Mesothelial cell of epicardium (in vitro differentiated cells): Measurements from ENCODE around the gene IL6ST. TPM values are rescaled to one million over a fixed set of nuclear protein-coding genes. Genes with fewer than 3 reads are reported as not detected.
"Not testable (repeated sequence)": the region's sequence is repeated elsewhere in the genome, so short reads cannot be mapped to it uniquely, and the experiment has no call there.

Source experiments
- DNase-seq, 2 experiments: peaks; one replicate each; pipeline ENCODE4 v3.0.0; 2021; ENCODE audit warnings: low spot score in 2 of 2; ENCODE audit not compliant: unreplicated experiment in 2 of 2
- H3K27ac Mint-ChIP-seq: 2 replicates; pipeline ENCODE4 v1.8.0; 2021; ENCODE audit warnings: mixed read lengths
- H3K27me3 Mint-ChIP-seq: 2 replicates; pipeline ENCODE4 v1.8.0; 2021; ENCODE audit warnings: low read depth, mixed read lengths
- H3K36me3 Mint-ChIP-seq: 2 replicates; pipeline ENCODE4 v1.8.0; 2021; ENCODE audit warnings: mixed read lengths
- H3K4me1 Mint-ChIP-seq: 2 replicates; pipeline ENCODE4 v1.8.0; 2021; ENCODE audit warnings: mixed read lengths
- H3K4me3 Mint-ChIP-seq: 2 replicates; pipeline ENCODE4 v1.8.0; 2021; ENCODE audit warnings: mild to moderate bottlenecking, moderate library complexity, mixed read lengths
- H3K9me3 Mint-ChIP-seq: 2 replicates; pipeline ENCODE4 v1.8.0; 2021; ENCODE audit warnings: mixed read lengths
- total RNA-seq: library from RNA; stranded (reverse); gene quantifications from 3 replicates; pipeline ENCODE4 v1.2.1, GENCODE V29; 2021
- TF ChIP-seq, protein P1 (sequence below): fragments of 200-600 bp; sonication (generic); IDR thresholded peaks from one replicate; pipeline ENCODE4 v1.5.0; 2021; ENCODE audit warnings: antibody characterized with exemption; ENCODE audit not compliant: unreplicated experiment

IL6ST gene
- total RNA-seq, 1 donor from 2014 or later: 373 TPM

DNA sequence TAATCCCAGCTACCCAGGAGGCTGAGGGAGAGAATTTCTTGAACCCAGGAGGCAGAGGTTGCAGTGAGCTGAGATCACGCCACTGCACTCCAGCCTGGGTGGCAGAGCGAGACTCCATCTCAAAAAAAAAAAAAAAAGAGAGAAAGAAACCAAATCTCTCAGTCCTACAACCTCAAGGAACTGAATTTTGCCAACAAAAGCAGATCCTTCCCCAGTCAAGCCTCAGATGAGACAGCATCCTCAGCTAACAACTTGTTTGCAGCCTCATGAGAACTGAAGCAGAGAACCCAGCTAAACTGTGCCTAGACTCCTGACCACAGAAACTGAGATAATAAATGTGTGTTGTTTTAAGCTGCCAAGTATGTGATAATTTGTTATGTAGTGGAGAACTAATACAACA lies 7.5 kb upstream of the IL6ST start:
- TF ChIP-seq, protein P1, sequence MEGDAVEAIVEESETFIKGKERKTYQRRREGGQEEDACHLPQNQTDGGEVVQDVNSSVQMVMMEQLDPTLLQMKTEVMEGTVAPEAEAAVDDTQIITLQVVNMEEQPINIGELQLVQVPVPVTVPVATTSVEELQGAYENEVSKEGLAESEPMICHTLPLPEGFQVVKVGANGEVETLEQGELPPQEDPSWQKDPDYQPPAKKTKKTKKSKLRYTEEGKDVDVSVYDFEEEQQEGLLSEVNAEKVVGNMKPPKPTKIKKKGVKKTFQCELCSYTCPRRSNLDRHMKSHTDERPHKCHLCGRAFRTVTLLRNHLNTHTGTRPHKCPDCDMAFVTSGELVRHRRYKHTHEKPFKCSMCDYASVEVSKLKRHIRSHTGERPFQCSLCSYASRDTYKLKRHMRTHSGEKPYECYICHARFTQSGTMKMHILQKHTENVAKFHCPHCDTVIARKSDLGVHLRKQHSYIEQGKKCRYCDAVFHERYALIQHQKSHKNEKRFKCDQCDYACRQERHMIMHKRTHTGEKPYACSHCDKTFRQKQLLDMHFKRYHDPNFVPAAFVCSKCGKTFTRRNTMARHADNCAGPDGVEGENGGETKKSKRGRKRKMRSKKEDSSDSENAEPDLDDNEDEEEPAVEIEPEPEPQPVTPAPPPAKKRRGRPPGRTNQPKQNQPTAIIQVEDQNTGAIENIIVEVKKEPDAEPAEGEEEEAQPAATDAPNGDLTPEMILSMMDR: no peak
- Mint-ChIP-seq H3K27me3 (no peaks in the 10 kb centered on the region), H3K9me3 (peaks cover 7% of the 10 kb centered on the region), H3K4me3 (no peak overlapping the region), H3K27ac (no peak overlapping the region), H3K4me1 (peaks cover 22% of the 10 kb centered on the region), H3K36me3 (no peaks in the 10 kb centered on the region)
- no peak for DNase-seq

DNA sequence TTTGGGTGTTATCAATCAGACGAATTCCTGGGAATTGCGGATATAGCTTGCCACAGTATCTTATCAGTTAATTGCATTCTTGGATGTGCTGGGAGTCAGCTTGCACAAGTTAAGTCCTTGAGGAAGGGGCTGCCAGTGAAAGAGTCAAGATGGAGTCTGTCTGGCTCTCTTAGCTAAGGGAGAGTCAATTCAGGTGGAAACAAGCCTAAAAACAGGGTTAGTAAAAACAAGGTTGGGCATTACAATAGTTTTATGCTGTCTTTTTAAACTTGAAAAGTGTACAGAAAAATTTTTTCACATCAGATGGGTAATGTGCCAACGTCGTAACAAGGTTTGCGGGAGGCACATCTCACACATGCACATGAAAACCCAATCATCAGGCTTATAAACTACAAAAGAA lies 5.5 kb upstream of the IL6ST start:
- DNase-seq, H3K36me3 Mint-ChIP-seq, H3K4me3 Mint-ChIP-seq, H3K9me3 Mint-ChIP-seq, H3K27me3 Mint-ChIP-seq: not testable (repeated sequence)
- Mint-ChIP-seq H3K27ac (peak overlapping the region; percentile 85), H3K4me1 (peaks cover 36% of the 10 kb centered on the region)

DNA sequence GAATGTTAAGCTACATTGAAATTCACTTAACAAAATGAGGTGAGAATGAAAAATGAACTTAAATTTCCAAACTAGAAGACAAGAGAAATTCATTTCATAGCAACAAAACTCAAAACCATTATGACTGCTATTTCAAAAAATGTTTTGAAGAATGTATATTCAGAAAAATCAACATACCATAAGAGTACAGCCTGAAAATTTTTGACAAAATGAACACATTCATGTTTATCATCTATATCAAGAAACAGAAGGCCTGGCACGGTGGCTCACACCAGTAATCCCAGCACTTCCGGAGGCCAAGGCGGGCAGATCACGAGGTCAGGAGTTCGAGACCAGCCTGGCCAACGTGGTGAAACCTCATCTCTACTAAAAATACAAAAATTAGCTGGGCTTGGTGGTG lies 4.2 kb upstream of the IL6ST start:
- Mint-ChIP-seq H3K4me3 (no peak overlapping the region), H3K9me3 (peaks cover 7% of the 10 kb centered on the region), H3K27ac (peak overlapping the region; percentile 85), H3K27me3 (no peaks in the 10 kb centered on the region), H3K36me3 (no peaks in the 10 kb centered on the region), H3K4me1 (peaks cover 31% of the 10 kb centered on the region)
- no peak for DNase-seq
- TF ChIP-seq, protein P1: no peak

DNA sequence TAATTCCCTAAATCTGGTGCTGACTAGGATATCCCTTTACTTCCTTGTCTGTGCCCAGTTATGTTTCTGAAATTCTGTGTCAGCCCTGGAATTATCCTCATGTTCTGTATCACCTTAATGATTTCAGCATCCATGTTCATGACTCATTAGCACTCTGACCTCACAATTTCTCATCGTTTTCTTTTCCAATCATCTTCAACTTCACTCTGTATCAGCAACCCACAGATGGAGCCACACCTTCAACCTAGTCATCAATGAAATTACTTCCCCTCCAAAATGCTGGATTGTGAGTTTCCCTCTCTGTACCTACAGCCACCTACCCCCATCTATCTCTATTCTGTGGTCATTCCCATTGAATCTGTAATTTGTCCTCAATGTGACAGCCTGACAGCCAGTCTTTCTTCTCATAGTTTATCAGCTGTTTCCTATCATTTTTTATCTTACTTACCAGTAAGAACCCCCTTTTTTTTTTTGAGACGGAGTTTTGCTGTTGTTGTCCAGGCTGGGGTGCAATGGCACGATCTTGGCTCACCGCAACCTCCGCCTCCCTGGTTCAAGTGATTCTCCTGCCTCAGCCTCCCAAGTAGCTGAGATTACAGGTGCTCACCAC lies 3.1 kb upstream of the IL6ST start:
- H3K4me1 Mint-ChIP-seq: peaks cover 39% of the 10 kb centered on the region
- TF ChIP-seq, protein P1: no peak
- no peak overlapping the region for H3K4me3 Mint-ChIP-seq
- no peaks in the 10 kb centered on the region for H3K27me3 Mint-ChIP-seq
- H3K36me3 Mint-ChIP-seq: no peaks in the 10 kb centered on the region
- DNase-seq: no peak
- peak overlapping the region; percentile 36 for H3K27ac Mint-ChIP-seq
- peaks cover 7% of the 10 kb centered on the region for H3K9me3 Mint-ChIP-seq

DNA sequence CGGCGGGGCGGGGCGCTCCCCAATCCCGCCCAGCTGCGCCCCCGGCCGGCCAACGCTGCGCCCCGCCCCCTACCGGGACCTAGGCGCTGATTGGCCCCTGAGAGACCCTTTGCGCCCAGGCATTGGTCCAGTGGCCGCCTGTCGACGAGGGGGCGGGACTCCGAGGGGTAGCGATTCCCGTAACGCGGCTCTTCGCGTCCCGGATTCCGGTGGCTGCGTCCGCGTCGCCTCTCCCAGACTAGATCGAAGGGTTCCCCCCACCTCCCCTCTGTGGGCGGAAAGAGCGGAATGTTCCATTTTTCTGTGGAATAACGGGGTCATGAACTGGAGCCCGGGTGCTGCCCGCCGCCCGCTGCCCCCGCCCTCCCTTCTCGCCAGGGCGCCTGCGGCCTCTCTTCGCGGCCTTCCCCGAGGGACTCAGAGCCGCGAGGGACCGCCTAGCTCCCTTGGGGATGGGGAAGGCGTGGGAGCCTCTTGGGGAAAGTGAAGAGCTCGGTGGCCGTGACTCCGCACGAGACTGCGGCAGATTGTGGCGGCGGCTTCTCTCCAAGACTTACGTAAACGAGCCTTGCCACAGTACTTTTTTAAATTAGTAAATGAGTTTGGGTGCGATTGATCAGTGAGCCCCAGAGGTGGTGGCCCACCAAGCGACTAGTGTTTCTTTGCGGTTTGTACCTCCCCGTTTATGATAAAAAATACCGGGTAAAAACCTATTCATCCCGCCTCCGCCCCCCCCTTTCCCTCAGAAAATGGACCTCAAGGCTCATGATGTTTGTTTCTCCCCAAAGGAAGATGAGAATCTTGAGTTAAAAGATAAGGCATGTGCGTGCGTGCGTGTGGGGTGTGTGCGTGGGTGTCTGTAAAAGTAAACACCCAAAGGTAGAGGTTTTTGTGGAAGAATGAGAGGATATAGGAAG lies 493 bp upstream of the IL6ST start:
- Mint-ChIP-seq H3K36me3 (peaks cover 4% of the 10 kb centered on the region), H3K4me1 (peaks cover 57% of the 10 kb centered on the region), H3K4me3 (peak overlapping the region; percentile 90), H3K27me3 (no peaks in the 10 kb centered on the region), H3K27ac (peak overlapping the region; percentile 98), H3K9me3 (peaks cover 5% of the 10 kb centered on the region)
- TF ChIP-seq, protein P1: no peak
- peak; percentile 96 to 98 for DNase-seq

DNA sequence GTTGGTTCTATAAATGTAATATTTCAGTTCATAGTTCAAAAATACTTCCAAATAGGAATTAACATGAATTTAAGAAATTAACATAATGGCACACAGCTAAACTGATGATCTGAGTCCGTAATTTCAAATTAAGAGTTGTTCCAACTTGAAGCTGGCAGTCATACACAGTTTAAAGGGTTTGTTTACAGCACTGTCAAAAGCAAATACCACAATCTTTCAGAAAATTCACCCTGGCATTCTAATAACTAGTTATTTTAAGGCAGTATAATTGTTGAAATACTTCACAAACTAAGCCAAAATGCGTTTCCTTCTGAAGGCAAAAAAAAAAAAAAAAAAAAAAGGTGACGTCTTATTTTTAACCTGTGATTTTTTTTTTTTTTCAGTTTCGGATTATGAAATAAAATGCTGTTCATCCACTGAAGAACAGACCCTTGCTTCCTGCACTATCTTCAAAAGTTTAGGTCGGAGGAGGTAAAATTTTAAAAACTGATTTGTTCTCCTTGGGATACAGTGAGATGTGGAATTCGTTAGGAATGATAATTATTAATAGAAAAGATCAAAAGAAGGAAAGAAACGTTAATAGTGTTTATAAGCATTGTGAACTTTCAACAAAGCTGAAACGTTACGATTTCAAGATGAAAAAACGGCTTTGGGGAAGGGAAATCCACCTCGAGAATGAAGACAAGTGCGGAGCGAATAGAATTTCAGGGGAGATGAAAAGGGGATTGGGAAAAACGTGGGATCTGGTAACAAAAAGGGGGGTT lies 850 bp downstream of the IL6ST start:
- no peaks in the 10 kb centered on the region for H3K27me3 Mint-ChIP-seq
- H3K9me3 Mint-ChIP-seq: peaks cover 5% of the 10 kb centered on the region
- peak overlapping the region; percentile 98 for H3K27ac Mint-ChIP-seq
- TF ChIP-seq, protein P1: no peak
- H3K36me3 Mint-ChIP-seq: peaks cover 4% of the 10 kb centered on the region
- DNase-seq: no peak
- H3K4me3 Mint-ChIP-seq: peak overlapping the region; percentile 90
- H3K4me1 Mint-ChIP-seq: peaks cover 60% of the 10 kb centered on the region
